ENCODE results near the gene WWOX. TPM values are rescaled to one million over a fixed set of nuclear protein-coding genes. Genes with fewer than 3 reads are reported as not detected.

Gene WWOX
- total RNA-seq, 1 experiment from 2014 or later = 15.6 TPM

DNA sequence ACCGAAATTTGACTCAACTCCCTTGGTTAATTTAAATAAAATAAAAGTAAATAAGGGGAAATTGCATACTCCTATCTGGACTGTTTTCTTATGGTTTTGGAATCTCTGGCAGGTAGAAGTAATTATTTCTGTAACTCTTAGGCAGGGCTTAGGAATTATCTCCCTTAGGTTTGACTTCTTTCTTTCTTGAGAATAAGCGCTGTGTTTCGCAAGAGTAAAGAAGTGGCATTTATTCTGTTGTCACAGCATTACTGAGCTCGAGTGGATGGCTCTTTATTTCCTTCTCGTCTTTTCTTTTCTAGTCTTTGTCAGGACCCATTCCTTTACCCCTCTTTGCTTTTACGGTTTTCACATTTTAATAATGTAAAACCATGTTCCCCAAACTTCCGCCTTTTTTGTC lies 633.2 kb downstream of the WWOX start:
- TF ChIP-seq, protein P1, sequence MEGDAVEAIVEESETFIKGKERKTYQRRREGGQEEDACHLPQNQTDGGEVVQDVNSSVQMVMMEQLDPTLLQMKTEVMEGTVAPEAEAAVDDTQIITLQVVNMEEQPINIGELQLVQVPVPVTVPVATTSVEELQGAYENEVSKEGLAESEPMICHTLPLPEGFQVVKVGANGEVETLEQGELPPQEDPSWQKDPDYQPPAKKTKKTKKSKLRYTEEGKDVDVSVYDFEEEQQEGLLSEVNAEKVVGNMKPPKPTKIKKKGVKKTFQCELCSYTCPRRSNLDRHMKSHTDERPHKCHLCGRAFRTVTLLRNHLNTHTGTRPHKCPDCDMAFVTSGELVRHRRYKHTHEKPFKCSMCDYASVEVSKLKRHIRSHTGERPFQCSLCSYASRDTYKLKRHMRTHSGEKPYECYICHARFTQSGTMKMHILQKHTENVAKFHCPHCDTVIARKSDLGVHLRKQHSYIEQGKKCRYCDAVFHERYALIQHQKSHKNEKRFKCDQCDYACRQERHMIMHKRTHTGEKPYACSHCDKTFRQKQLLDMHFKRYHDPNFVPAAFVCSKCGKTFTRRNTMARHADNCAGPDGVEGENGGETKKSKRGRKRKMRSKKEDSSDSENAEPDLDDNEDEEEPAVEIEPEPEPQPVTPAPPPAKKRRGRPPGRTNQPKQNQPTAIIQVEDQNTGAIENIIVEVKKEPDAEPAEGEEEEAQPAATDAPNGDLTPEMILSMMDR (conservative IDR thresholded peaks at IDR 0.05) = no peak
- Histone ChIP-seq H4K20me1 (ENCODE audit: control insufficient read depth, insufficient read depth, insufficient read length) (no peaks in the 10 kb centered on the region), H3K4me1 (ENCODE audit: insufficient read depth, low read length) (no peaks in the 10 kb centered on the region), H3T11ph (ENCODE audit: low read length) (no peak overlapping the region), H3K14ac (ENCODE audit: insufficient read depth, low read length) (no peak overlapping the region), H4K91ac (ENCODE audit: insufficient read length, low read depth, low read length) (no peak overlapping the region), H2AFZ (ENCODE audit: low read length) (no peak overlapping the region), H3K4ac (ENCODE audit: low read depth, low read length) (no peak overlapping the region), H3K18ac (ENCODE audit: insufficient read length, low read depth, low read length) (no peak overlapping the region), H2BK12ac (ENCODE audit: insufficient read length, low read depth, low read length) (no peak overlapping the region), H3K4me2 (ENCODE audit: insufficient read depth, insufficient read length, low read length) (no peak overlapping the region), H2BK15ac (ENCODE audit: low read depth, low read length) (no peak overlapping the region), H3K27ac (ENCODE audit: insufficient read length, low read depth, low read length) (no peak overlapping the region), H3K23ac (ENCODE audit: insufficient read length, low read depth, low read length) (no peak overlapping the region), H2AK5ac (ENCODE audit: insufficient read length, low read length) (no peak overlapping the region), H2BK5ac (ENCODE audit: insufficient read length, low read length) (no peak overlapping the region), H3K79me2 (ENCODE audit: insufficient read depth, low read length) (no peaks in the 10 kb centered on the region), H4K5ac (ENCODE audit: insufficient read length, low read depth, low read length) (no peak overlapping the region), H3K9ac (ENCODE audit: extremely low read depth, insufficient read length, low read length) (no peak overlapping the region), H3K27me3 (ENCODE audit: insufficient read depth, low read length) (no peaks in the 10 kb centered on the region), H3K23me2 (ENCODE audit: insufficient read length, low read depth, low read length, poor library complexity, severe bottlenecking) (no peaks in the 10 kb centered on the region), H3K9me3 (ENCODE audit: control insufficient read depth, low read depth, low read length) (no peaks in the 10 kb centered on the region), H2BK120ac (ENCODE audit: low read depth, low read length, poor library complexity, severe bottlenecking) (no peak overlapping the region), H3K56ac (ENCODE audit: insufficient read length, low read depth, low read length) (no peak overlapping the region), H3K79me1 (ENCODE audit: insufficient read depth, low read depth, low read length, poor library complexity, severe bottlenecking) (no peaks in the 10 kb centered on the region), H2BK20ac (ENCODE audit: low read depth, low read length, poor library complexity, severe bottlenecking) (no peak overlapping the region), H4K8ac (replicated peaks; ENCODE audit: insufficient read length, low read depth, low read length) (no peak overlapping the region)
- H3K4me3 Mint-ChIP-seq = no peak overlapping the region
- H3K36me3 Mint-ChIP-seq (ENCODE audit: insufficient read depth in 1 of 3, low read depth in 3 of 3) = no peaks in the 10 kb centered on the region
- no peaks in the 10 kb centered on the region for H3K27me3 Mint-ChIP-seq (ENCODE audit: low read depth)
- WGBS (ENCODE audit: extremely low coverage, insufficient read length, low lambda C conversion rate) = no CpG with 5 or more reads among the region's 7 CpGs
- H3K9me3 Mint-ChIP-seq = no peaks in the 10 kb centered on the region; a peak in 1 of 5 replicates
- H3K4me1 Mint-ChIP-seq = no peaks in the 10 kb centered on the region
- DNase-seq = no peak
- no peak overlapping the region for H3K27ac Mint-ChIP-seq
